Neural cell (in vitro differentiated cells): ENCODE results near the gene MTCH1. TPM values are rescaled to one million over a fixed set of nuclear protein-coding genes. Genes with fewer than 3 reads are reported as not detected.

ENCODE experiments used
- H2AFZ ChIP-seq: fragments of 200-600, 300-800 bp; sonication (generic), shearing (Covaris generic); 2 replicates; pipeline ENCODE4 v1.6.0; 2014; ENCODE audit warnings: low read depth, mild to moderate bottlenecking, antibody characterized with exemption, low read length, moderate library complexity
- H3F3A ChIP-seq: fragments of 200-600 bp; shearing (Covaris generic); 2 replicates; pipeline ENCODE4 v1.6.1; 2016; ENCODE audit warnings: mild to moderate bottlenecking, moderate library complexity, mixed read lengths, antibody characterized with exemption, low read length; ENCODE audit not compliant: insufficient read depth, poor library complexity, severe bottlenecking
- H3K27ac ChIP-seq: fragments of 200-600, 300-800 bp; sonication (generic), shearing (Covaris generic); 2 replicates; pipeline ENCODE4 v1.5.1; 2014; ENCODE audit warnings: mild to moderate bottlenecking, low read length, moderate library complexity
- H3K27me3 ChIP-seq: fragments of 300-800, 200-600 bp; sonication (generic), shearing (Covaris generic); 2 replicates; pipeline ENCODE4 v1.6.0; 2014; ENCODE audit warnings: mild to moderate bottlenecking, low read depth, low read length, moderate library complexity; ENCODE audit not compliant: insufficient read depth
- H3K36me3 ChIP-seq: fragments of 300-800, 200-600 bp; sonication (generic), shearing (Covaris generic); 2 replicates; pipeline ENCODE4 v1.5.1; 2014; ENCODE audit warnings: mild to moderate bottlenecking, antibody characterized with exemption, low read length, moderate library complexity; ENCODE audit not compliant: insufficient read depth
- H3K4me2 ChIP-seq: fragments of 300-800, 200-600 bp; sonication (generic), shearing (Covaris generic); 2 replicates; pipeline ENCODE4 v1.6.0; 2014; ENCODE audit warnings: mild to moderate bottlenecking, low read length
- H3K4me3 ChIP-seq: fragments of 300-800, 200-600 bp; sonication (generic), shearing (Covaris generic); 2 replicates; pipeline ENCODE4 v1.5.1; 2014; ENCODE audit warnings: mild to moderate bottlenecking, low read length, moderate library complexity
- H3K79me2 ChIP-seq: fragments of 200-600 bp; shearing (Covaris generic); replicated peaks from 2 replicates; pipeline ENCODE4 v1.6.0; 2014; ENCODE audit warnings: mild to moderate bottlenecking, low read length, moderate library complexity; ENCODE audit not compliant: insufficient read depth
- H3K9ac ChIP-seq: fragments of 300-800, 200-600 bp; sonication (generic), shearing (Covaris generic); 2 replicates; pipeline ENCODE4 v1.6.1; 2016; ENCODE audit warnings: mild to moderate bottlenecking, low read length, mixed read lengths
- H3K9me2 ChIP-seq: fragments of 200-600 bp; shearing (Covaris generic); 2 replicates; pipeline ENCODE4 v1.6.1; 2016; ENCODE audit warnings: mild to moderate bottlenecking, low read length, mixed read lengths; ENCODE audit not compliant: insufficient read depth
- H3K9me3 ChIP-seq: fragments of 200-600, 300-800 bp; sonication (generic), shearing (Covaris generic); 2 replicates; pipeline ENCODE4 v1.6.1; 2016; ENCODE audit warnings: mild to moderate bottlenecking, mixed run types, low read length, moderate library complexity, mixed read lengths
- H4K20me1 ChIP-seq: fragments of 200-600 bp; shearing (Covaris generic); 2 replicates; pipeline ENCODE4 v1.6.1; 2016; ENCODE audit warnings: mild to moderate bottlenecking, mixed run types; ENCODE audit not compliant: insufficient read depth
- EP300 ChIP-seq: fragments of 450-650 bp; conservative IDR thresholded peaks from 2 replicates; pipeline ENCODE4 v1.6.1; 2014; ENCODE audit warnings: antibody characterized with exemption, mild to moderate bottlenecking, moderate library complexity; ENCODE audit not compliant: poor library complexity, severe bottlenecking
- EZH2 ChIP-seq: fragments of 200-600, 300-800 bp; shearing (Covaris generic), sonication (generic); IDR thresholded peaks from 2 replicates; pipeline ENCODE4 v1.6.1; 2014; ENCODE audit warnings: antibody characterized with exemption, low read length, borderline replicate concordance, mild to moderate bottlenecking; ENCODE audit not compliant: insufficient read depth, poor library complexity, severe bottlenecking
- MXI1 ChIP-seq: fragments of 450-650 bp; conservative IDR thresholded peaks from 2 replicates; pipeline ENCODE4 v1.6.1; 2014; ENCODE audit warnings: antibody characterized with exemption, mild to moderate bottlenecking; ENCODE audit not compliant: poor library complexity, severe bottlenecking
- POLR2AphosphoS5 ChIP-seq: IDR thresholded peaks from 2 replicates; pipeline ENCODE4 v1.6.1; 2012
- RAD21 ChIP-seq: fragments of 450-650 bp; conservative IDR thresholded peaks from 2 replicates; pipeline ENCODE4 v1.6.1; 2014; ENCODE audit warnings: antibody characterized with exemption, mild to moderate bottlenecking, moderate library complexity
- SMC3 ChIP-seq: fragments of 450-650 bp; conservative IDR thresholded peaks from 2 replicates; pipeline ENCODE4 v1.6.1; 2014; ENCODE audit warnings: antibody characterized with exemption, mild to moderate bottlenecking, moderate library complexity; ENCODE audit not compliant: poor library complexity
- TAF1 ChIP-seq: IDR thresholded peaks from 2 replicates; pipeline ENCODE4 v1.6.1; 2012; ENCODE audit warnings: low read depth
- polyA plus RNA-seq: library from polyadenylated mRNA; depleted of rRNA; stranded (reverse); fragments of >200 nt; gene quantifications from 2 replicates; pipeline ENCODE4 v1.2.3, GENCODE V29; 2014
- TF ChIP-seq, protein P1 (sequence below): fragments of 450-650 bp; IDR thresholded peaks from 2 replicates; pipeline ENCODE4 v1.5.1; 2014; ENCODE audit warnings: antibody characterized with exemption, mild to moderate bottlenecking, moderate library complexity; ENCODE audit not compliant: poor library complexity, severe bottlenecking
- TF ChIP-seq, protein P2 (sequence below): IDR thresholded peaks from 2 replicates; pipeline ENCODE4 v1.6.1; 2012; ENCODE audit warnings: borderline replicate concordance

Gene MTCH1
- polyA plus RNA-seq, 1 donor from 2014 or later: 217 TPM

GRCh38 chr6:36958775-36959554 lies 27.0 kb downstream of the MTCH1 start:
- no peak overlapping the region for H2AFZ ChIP-seq
- no peak overlapping the region for H3K4me3 ChIP-seq
- H3K9ac ChIP-seq: no peak overlapping the region
- H3K79me2 ChIP-seq: no peaks in the 10 kb centered on the region
- no peaks in the 10 kb centered on the region for H3K36me3 ChIP-seq
- no peaks in the 10 kb centered on the region for H4K20me1 ChIP-seq
- no peaks in the 10 kb centered on the region for H3K27me3 ChIP-seq
- no peak overlapping the region for H3K4me2 ChIP-seq
- H3F3A ChIP-seq: no peaks in the 10 kb centered on the region
- no peak for TF ChIP-seq RAD21
- no peak for TF ChIP-seq TAF1
- no peak for TF ChIP-seq EP300
- TF ChIP-seq EZH2: no peak
- TF ChIP-seq, protein P1, sequence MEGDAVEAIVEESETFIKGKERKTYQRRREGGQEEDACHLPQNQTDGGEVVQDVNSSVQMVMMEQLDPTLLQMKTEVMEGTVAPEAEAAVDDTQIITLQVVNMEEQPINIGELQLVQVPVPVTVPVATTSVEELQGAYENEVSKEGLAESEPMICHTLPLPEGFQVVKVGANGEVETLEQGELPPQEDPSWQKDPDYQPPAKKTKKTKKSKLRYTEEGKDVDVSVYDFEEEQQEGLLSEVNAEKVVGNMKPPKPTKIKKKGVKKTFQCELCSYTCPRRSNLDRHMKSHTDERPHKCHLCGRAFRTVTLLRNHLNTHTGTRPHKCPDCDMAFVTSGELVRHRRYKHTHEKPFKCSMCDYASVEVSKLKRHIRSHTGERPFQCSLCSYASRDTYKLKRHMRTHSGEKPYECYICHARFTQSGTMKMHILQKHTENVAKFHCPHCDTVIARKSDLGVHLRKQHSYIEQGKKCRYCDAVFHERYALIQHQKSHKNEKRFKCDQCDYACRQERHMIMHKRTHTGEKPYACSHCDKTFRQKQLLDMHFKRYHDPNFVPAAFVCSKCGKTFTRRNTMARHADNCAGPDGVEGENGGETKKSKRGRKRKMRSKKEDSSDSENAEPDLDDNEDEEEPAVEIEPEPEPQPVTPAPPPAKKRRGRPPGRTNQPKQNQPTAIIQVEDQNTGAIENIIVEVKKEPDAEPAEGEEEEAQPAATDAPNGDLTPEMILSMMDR: no peak
- no peak for TF ChIP-seq MXI1
- TF ChIP-seq POLR2AphosphoS5: no peak
- no peak for TF ChIP-seq SMC3
- TF ChIP-seq, protein P2, sequence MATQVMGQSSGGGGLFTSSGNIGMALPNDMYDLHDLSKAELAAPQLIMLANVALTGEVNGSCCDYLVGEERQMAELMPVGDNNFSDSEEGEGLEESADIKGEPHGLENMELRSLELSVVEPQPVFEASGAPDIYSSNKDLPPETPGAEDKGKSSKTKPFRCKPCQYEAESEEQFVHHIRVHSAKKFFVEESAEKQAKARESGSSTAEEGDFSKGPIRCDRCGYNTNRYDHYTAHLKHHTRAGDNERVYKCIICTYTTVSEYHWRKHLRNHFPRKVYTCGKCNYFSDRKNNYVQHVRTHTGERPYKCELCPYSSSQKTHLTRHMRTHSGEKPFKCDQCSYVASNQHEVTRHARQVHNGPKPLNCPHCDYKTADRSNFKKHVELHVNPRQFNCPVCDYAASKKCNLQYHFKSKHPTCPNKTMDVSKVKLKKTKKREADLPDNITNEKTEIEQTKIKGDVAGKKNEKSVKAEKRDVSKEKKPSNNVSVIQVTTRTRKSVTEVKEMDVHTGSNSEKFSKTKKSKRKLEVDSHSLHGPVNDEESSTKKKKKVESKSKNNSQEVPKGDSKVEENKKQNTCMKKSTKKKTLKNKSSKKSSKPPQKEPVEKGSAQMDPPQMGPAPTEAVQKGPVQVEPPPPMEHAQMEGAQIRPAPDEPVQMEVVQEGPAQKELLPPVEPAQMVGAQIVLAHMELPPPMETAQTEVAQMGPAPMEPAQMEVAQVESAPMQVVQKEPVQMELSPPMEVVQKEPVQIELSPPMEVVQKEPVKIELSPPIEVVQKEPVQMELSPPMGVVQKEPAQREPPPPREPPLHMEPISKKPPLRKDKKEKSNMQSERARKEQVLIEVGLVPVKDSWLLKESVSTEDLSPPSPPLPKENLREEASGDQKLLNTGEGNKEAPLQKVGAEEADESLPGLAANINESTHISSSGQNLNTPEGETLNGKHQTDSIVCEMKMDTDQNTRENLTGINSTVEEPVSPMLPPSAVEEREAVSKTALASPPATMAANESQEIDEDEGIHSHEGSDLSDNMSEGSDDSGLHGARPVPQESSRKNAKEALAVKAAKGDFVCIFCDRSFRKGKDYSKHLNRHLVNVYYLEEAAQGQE: no peak
- H3K27ac ChIP-seq: no peak overlapping the region
- no peaks in the 10 kb centered on the region for H3K9me2 ChIP-seq
- no peaks in the 10 kb centered on the region for H3K9me3 ChIP-seq

DNA sequence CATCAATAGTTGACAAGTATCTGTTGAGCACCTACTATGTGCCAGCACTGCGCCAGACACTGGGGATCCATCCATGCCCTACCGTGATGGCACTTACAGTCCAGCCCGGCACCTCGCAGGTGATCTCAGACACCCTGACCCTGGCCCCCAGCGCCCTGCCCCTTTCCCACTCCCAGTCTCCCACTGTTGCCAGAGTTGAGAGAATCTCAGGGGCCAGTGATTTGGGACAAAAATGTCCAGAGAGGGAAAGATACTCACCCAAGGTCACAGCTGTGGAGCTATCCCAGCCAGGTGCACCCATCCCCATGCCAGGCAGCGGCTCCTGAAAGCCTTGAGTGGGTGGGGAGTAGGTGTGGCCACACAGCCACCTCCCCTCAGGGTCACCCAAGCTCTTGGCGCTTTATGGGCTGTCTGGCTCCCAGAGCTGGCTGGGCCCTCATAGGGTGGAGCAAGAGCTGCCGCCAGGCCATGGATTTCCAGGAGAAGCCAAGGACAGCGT lies 28.2 kb downstream of the MTCH1 start:
- H3K9ac ChIP-seq: no peak overlapping the region
- H3F3A ChIP-seq: no peaks in the 10 kb centered on the region
- no peak overlapping the region for H3K4me3 ChIP-seq
- H3K79me2 ChIP-seq: no peaks in the 10 kb centered on the region
- H4K20me1 ChIP-seq: no peaks in the 10 kb centered on the region
- no peaks in the 10 kb centered on the region for H3K9me3 ChIP-seq
- H3K4me2 ChIP-seq: no peak overlapping the region
- H2AFZ ChIP-seq: no peak overlapping the region
- TF ChIP-seq SMC3 (no peak), EZH2 (no peak), EP300 (no peak), MXI1 (no peak), POLR2AphosphoS5 (no peak), TAF1 (no peak), RAD21 (no peak)
- TF ChIP-seq, protein P1: no peak
- TF ChIP-seq, protein P2: no peak
- H3K27ac ChIP-seq: no peak overlapping the region
- H3K36me3 ChIP-seq: no peaks in the 10 kb centered on the region
- H3K9me2 ChIP-seq: no peaks in the 10 kb centered on the region
- no peaks in the 10 kb centered on the region for H3K27me3 ChIP-seq
